Activated effector memory CD4-positive, alpha-beta T cell treated with Interleukin-2 at 50 U/mL for 16 hours (primary cell): Measurements from ENCODE around the gene RSPH1.
A peak's percentile ranks its signal among the peaks of the same experiment; 100 is the strongest.

Source experiments
- DNase-seq: peaks from one replicate; pipeline ENCODE4 v3.0.0-alpha.2; 2020

Gene RSPH1

DNA sequence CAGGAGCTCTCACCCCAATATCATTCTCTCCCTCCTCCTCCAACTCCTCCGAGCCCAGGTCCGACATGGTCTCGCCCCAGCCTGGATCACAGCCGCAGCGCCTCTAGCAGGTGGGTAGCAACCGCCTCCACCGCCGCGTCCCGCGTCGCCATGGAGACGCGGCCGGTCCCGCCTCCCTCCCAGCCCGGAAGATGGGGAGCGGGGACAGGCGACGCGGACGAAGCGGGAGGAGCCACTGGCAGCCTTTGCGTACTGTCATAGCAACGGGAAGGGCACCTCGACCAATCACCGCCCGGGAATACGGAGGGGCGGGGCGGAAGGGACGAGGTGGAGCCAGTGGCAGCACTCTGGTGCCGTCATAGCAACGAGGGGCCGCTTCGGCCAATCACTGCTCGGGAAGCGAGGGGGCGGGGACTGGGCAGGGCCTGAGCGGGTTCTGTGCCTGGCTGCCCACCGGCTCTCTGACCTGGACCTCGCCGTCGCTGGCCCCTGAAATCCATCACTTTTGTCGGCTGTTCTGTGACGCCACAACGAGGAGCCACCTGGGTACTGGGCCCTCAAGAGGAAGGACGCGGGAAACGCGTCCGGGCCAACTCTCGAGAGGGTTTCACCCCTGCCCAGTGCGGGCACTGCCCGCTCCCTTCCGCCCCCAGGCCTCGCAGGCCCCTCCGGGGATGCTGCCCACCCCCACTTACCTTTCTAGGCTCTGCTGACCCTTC lies at the start of gene RSPH1:
TSS of gene RSPH1 (minus strand) at position 105 of the 719 bp plus-strand sequence. CDS start at position 67, 38 bp downstream.
- DNase-seq: peak; percentile 99

DNA sequence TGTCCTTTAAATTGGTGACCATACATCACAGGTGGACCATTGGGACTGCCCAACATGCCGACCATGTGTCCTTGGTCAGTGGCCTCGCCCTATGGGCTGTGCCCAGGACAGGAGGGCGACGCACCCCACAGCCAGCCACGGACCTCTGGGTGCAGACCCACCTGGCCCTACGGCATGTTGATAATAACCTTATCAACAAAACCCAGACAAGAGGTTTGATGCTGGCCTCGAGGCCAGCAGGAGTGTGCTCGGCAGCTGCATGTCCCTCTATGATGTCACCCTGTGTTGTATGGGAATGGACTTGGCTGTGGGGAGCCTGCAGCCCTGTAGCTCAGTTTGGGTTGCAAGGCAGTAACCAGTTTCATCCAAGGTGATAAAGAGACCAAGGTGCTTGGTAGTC lies 49.7 kb upstream of the RSPH1 start:
- no peak for DNase-seq

DNA sequence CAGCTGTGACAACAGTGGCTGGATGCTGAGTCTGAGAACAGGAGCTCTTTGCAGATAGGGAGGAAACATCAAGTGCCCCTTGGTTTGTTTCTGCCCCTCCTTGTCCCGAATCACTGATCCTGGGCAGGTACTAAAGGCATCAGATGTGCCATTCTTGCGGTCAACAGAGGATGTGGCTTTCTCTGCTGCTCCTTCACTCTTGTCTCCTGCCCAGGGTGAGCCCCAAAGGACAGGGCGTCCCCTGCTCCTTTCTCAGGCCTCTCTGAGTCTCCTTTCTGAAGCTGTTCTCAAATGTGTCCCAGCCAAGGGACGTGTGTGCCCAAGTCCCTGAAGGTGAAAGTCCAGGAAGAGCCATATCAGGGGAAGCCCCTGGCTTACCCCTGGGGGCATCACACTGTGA lies 49.3 kb upstream of the RSPH1 start:
- no peak for DNase-seq

DNA sequence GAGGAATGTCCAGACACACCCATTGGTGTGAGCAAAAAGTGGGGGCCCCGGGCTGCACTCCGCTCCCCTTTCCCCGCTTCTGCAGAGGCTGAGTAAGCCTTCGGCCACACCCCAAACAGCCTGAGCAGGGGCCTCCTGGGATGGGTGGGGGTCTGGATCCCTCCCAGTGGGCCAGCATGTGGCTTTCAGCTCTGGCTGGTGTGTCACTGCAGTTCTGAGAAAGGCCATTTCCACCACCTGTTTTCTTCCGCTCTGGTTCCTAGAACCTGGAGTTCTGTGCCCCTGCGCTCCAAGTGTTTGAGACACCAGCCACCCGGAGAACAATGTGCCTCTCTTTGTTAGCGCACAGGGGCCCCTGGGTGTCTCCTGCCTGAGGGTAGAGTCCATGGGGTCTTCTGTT lies 48.5 kb upstream of the RSPH1 start:
- DNase-seq: no peak

DNA sequence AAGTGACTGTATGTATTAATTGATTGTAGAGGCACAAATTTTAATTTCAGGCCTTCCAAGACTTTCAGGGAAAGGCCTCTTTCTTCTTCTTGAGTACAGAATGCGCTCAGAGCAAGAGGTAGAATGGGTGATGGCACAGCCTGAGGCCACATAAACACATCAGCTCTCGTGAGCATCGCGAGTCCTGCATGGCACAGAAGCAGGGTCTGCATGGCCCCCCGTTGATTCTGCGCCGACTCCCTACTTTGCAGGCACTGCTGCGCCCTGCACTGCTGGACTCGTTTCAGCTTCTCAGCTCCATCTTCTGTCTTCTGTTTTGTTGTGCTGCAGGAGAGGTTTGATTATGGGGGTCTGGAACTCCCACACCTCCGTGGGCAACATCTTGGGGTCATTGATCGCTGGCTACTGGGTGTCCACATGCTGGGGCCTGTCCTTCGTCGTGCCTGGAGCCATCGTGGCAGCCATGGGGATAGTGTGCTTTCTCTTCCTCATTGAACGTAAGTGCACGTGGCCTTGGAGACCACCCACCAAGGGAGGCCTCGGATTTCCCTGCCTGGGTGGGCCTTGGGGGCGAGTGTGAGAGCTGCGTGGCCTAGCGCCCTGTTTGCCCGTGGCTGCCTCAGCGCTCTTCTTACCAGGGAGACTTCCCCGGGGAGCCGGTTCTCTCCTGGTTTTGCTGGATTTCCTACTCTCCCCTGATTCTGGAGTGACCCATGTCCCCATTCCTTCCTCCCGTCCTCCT lies 47.3 kb upstream of the RSPH1 start:
- DNase-seq: no peak

DNA sequence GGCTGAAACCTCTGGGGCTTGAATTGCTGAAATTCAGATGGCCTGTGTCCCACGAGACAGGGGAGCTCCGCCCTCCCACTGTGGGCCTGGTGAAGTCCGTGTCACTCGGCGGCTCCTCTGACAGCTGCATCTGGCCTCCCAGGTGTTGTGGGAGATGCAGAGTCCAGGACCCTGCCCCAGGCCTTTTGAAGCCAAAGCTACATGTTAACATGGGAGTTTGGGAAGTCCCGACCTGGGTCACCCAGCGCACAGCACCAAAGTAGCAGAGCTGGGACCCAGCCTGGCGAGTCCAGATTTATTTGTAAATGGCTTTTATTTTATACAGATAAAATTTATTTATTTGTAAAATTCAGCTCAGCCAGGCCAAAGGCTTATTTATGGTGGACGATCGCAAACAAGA lies 46.6 kb upstream of the RSPH1 start:
- DNase-seq: no peak

DNA sequence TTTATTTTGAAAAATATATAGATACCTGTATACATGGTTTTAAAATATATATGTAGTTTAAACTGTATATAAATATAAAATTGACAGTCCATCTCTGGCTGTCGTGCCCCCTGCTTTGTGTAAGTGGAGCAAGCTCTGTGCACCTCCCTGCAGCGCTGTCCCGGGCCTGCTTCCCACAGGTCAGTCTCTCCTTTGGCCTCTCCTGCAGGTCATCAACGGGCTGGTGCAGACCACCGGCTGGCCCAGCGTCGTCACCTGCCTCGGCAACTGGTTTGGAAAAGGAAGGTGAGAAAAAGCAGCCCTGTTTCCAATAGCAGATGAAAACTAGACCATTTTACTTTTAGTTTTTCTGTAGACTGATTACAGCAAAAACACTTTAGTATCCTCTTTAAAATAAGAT lies 46.2 kb upstream of the RSPH1 start:
- no peak for DNase-seq

DNA sequence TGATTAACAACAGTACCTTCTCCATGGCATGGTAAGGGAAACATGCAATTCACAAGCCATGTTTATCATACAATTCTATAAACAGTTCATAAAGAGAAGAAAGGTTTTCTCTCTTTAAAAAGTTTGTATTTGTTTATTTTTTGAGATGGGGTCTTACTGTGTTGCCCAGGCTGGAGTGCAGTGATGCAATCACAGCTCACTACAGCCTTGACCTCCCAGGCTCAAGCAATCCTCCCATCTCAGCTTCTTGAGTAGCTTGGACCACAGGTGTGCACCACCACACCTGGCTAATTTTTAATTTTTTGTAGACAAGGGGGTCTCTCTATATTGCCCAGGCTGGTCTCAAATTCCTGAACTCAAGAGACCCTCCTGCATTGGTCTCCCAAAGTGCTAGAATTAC lies 45.6 kb upstream of the RSPH1 start:
- DNase-seq: no peak

DNA sequence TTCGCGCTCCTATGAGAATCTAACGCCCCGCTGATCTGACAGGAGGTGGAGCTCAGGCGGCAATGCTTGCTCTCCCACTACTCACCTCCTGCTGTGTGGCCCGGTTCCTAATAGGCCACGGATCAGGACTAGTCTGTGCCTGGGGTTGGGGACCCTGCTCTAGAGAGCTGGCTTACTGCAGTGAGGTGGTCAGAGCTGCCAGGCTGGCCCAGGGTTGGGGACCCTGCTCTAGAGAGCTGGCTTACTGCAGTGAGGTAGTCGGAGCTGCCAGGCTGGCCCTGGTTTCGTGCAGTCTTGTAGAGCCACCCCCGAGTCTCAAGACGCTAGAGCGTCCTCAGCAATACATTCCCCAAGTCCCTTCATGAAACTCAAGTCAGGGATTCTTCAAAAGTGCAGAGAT lies 45.1 kb upstream of the RSPH1 start:
- no peak for DNase-seq

DNA sequence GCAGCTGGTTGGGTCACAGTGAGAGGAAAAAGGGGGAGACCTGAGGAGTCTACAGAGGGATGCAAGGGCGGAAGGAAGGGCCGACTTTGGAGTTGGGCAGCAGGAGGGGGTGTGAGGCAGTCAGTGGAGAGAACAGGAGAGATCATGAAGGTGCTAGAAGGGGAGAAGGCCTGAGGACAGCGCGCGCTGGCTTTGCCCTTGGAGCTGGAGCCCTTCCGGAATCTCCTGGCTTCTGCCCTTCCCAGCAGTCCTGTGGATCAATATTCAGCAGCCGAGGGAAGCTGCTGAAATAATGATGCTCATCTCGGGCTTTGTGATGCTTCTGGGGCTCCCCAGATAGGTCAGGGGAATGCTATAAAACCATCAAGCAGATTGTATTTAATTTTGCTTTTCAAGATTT lies 44.4 kb upstream of the RSPH1 start:
- no peak for DNase-seq

DNA sequence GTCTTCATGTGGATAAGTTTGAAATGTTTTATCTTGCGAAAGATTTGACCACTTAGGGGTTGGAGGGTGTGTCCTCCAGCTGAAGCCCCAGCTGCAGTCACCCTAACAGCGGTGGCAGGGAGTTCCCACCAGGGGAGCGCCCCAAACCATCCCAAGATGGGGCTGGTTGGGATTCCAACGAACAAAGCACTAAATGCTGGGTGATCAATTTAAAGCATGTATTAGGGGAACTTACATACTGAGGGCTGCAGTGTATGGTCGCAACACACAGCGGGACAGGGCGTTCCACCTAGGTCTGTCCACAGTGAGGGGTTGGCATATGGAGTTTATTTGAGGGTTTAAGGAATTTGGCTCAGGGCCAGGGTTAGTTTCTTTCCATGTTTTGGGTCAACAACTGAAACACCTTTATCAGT lies 43.9 kb upstream of the RSPH1 start:
- no peak for DNase-seq

DNA sequence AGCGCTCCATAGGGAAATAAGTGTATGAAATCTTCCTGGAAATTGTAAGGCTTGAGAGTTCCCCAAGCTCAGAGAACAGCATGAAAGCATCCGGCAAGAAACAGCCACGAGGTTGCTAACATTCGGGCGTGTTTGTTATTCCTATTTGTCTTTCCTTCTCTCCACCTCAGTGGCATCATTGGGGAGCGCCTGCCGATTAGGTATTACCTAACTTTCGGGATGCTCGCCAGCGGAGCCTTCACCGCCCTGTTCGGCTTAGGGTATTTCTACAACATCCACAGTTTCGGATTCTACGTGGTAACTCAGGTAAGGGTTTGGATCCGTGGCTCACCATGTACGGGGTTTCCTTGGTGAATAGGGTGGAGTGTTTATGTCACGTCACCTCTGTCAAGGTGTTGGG lies 43.3 kb upstream of the RSPH1 start:
- no peak for DNase-seq

DNA sequence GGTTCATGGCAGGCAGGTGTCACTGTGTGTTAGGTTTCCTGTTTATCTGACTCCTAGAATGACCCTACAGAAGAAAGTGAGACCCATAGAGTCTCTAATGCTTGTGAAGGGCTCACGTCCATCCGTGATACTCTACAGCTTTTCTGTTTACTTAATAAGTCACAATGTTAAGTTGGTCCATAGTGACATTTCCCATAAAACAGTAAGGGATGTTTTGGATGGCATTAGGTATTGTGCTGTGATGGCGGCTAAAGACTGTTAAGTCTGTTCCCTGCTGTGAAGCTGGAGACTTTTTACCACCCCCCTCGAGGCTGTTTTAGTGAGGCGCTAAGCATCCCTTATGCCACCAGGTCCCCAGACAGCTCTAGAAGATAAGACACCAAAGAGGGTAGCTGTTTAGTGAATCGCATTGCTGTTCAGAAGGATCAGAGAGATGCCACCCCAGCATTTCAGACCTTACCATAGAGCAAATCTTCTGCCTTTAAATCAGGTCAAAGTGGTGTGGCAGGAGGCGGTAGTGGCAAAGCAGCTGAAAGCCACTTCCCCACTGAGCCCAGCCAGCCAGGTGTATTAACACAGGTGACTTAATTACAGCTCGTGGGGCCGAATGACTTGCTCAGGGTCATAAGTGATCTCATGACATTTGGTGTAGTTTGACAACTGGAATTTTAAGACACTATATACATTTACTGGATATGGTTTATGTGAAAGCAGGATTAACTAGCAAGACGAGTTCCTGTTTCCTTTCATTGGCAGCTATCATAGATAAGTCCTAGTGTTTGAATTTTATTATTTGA lies 42.7 kb upstream of the RSPH1 start:
- DNase-seq: no peak

DNA sequence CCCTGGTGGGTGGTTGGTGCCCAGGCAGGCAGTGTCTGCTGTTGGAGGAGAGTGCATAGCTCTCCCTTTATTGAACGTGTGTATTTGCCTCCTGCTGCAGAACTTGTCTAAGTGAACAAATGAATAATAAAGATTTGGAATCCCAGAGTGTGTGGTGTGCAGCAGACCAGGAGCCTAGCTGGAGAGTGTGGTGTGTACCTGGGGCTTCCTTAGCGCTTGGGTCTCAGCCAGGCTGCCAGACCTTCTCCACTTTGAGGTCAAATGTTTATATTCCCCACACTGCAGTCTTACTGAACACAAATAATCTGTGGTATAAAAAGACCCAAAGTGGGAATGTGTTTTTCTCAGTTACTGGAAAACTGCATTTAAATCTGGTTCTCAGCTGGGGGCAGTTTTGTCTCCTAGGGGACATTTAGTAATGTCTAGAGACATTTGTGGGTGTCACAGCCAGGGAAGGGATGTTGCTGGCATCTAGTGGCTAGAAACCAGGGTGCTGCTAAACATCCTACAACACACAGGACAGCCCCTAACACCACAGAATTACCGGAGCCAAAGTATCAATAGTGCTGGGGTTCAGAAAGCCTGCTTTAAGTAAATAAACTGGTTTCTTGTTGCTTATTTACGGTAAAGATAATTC lies 41.2 kb upstream of the RSPH1 start:
- DNase-seq: no peak

DNA sequence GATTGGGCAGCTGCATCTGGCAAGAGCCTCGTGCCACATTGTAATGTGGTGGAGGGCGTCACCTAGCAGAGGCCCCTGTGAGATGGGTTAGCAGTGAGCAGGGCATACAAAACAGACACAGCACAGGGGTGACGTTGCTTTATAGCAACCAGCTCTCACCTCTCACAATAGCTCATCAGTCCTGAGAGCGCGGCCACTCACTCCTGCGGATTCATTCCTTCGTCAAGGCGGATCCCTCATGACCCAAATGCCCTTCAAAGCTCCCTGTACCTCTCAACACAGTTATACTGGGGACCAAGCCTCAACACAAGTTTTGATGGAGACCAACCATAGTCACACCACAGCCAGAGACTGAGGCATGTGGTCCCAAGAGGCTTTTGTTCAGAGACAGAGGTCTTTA lies 40.6 kb upstream of the RSPH1 start:
- DNase-seq: no peak

DNA sequence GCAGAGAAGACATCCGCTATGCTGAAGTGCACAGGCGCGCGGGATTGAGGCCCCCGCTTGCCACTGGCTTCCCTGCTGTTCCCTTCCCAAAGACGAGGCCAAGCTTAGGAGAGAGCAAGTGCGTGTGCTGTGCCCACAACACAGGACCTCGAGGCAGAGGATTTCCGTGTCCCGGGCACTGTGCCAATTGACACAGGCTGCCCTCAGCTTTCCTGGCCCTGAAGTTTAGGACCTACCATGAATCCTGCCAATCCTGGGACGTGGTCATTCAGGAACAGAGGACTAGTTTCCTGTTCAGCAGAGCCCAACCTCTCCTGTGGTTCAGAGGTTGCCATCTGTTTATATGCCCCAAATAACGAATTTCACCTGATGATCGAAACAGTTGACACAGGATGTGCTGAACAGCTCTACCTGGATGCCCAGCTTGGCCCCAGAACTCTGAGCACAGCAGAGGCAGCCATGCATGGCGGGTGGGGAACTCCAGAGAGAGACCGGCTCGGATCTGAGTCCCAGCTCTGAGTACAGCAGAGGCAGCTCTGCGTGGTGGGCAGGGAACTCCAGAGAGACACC lies 39.7 kb upstream of the RSPH1 start:
- no peak for DNase-seq

DNA sequence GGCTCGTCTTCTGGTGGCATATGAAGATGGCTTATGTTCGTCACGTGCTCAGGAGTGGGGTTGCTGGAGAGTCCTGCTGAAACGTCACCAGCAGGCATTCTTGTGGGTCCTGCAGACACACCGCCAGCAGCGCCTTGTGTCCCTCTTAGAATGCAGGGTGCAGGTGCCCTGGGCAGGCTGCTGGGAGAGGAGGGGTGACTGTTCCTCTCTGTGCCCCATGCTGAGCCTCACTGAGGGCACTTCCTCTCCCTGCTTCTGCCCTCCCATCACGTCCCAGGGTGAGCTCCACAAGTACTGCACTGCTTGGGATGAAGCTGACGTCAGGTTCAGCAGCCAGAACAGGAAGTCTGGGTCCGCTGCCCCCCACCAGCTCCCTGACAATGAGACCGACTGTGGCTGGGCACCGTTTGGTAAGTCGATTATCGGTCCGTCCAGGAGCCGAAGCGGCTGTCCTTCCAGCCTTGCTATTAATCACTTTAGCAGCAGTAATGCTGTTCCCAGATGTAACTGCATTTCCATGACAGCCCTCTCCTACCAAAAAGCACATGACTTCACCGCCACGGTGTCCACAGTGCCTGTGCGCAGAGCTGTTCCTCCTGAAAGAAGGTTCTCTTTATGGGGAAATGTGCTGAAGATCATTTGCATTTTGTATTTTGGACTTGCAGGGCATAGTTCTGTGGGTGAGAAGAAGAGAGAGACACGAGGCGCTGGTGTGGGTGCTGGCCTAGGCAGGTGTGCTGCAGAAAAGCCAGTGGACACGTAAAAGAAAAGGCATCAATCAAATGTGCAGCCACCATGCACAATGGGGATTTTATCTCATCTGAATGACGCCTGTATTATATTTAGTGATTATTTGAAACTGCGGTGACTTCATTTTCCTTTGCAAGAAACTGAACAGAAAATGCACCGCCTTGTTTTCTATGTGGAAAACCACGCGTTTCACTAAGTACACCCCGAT lies 38.7 kb upstream of the RSPH1 start:
- DNase-seq: no peak

DNA sequence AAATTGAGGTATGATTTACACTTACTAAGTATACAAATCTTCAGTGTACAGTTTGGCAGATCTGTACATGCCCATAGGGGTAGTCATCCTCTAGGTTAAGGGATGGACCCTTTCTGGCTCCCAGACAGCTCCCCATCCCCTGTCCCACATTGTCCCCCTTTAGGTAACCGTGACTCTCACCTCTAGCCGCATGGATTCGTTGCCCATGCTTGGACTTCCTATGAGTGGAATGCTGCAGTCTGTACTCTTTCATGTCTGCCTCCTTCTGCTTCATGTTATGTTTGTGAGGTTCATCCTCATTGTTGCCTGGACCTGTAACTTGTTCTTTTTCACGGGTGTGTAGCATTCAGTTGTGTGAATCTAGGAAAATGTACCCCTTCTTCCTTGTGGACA lies 37.9 kb upstream of the RSPH1 start:
- DNase-seq: no peak

DNA sequence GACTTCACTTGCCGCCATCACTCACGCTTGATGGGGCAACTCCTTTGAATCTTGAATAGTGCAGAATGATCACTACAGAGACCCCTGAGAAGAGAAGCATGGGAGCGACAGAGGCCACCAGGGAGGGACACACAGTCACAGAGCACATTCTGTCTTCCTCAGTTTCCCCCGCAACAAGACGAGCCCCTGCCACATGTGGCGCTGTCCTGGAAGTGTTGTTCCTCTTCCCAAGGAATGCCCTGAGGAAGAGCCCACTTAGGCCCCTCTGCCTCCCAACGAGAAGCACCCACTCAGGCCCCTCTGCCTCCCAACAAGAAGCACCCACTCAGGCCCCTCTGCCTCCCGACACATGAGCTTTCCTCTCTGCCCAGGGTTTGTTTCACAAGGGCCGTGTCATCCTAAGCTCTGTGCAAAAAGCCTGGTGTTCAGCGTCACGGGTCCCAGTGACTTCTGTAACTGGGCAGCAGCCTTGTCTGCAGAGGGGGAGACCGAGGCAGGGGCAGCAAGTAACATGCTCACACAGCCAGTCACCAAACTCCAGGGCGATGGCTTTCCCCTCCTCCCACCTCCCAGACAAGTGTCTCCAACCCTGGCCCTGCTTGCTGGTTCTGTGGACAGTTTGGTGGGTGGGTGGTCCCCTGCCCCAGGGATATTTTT lies 37.4 kb upstream of the RSPH1 start:
- no peak for DNase-seq

DNA sequence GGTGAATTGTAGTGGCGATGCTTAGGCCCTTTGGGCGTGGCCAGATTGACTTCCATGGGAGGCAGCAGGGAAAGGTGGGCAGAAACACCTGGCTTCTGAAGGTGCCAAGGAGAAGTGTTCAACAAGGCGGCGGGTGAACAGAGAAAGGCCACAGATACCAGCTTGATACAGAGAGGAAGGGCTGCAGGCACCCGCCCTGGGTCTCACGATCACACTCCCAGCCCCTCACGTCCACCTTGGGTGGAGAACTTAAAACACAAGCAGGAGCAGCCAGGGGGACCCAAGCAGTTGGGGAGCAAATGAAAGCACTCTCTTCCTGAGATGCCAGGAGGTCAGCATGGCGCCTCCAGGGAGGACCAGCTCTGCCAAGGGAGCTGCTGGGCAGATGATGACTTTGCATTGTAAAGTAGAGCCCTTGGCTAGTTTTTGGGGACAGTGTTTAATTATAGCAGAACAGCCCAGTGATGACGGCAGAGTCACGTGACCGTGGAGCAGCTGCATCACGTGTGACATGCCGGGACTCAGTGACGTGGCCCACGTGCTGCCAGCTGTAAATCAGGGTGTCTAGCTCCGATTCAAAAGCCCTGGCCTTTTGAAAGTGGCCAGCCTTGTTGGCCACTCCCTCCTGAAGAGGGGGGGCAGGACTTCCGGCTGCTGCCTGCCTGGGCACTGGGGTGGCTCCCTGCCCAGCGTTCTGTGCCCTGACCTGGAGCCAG lies 36.6 kb upstream of the RSPH1 start:
- DNase-seq: no peak

DNA sequence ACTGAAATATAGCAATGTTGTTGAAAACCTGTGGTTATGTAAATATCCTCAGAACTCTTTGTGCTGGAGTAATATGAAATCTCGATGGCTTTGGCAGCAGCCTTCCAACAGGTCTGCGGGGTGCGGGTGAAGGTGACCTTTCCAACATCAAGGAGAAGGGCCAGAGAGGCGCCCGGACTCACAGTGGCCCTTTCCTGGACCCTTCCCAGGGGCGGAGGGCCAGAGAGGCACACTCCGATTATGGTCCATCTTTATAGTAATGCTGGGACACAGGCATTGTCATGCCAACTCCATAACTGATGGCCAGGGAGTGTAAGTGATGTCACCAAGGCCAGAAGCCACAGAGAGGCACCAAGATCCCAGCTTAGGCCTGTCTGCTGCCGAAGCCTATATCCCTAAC lies 35.7 kb upstream of the RSPH1 start:
- no peak for DNase-seq
